ENCODE results near the gene AGAP1.

GRCh38 chr2:236073246-236073645, 579.4 kb downstream of the AGAP1 start:
- no peak for TF ChIP-seq POLR2A (IDR thresholded peaks at IDR 0.05)
- TF ChIP-seq, protein P1, sequence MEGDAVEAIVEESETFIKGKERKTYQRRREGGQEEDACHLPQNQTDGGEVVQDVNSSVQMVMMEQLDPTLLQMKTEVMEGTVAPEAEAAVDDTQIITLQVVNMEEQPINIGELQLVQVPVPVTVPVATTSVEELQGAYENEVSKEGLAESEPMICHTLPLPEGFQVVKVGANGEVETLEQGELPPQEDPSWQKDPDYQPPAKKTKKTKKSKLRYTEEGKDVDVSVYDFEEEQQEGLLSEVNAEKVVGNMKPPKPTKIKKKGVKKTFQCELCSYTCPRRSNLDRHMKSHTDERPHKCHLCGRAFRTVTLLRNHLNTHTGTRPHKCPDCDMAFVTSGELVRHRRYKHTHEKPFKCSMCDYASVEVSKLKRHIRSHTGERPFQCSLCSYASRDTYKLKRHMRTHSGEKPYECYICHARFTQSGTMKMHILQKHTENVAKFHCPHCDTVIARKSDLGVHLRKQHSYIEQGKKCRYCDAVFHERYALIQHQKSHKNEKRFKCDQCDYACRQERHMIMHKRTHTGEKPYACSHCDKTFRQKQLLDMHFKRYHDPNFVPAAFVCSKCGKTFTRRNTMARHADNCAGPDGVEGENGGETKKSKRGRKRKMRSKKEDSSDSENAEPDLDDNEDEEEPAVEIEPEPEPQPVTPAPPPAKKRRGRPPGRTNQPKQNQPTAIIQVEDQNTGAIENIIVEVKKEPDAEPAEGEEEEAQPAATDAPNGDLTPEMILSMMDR (IDR thresholded peaks at IDR 0.05), result no peak
